HG02852 (cell line): ENCODE results near the gene ZNF692.
"Not testable (repeated sequence)": the region's sequence is repeated elsewhere in the genome, so short reads cannot be mapped to it uniquely, and the experiment has no call there.

Experiments used
- ATAC-seq: cut with Tn5 transposase; IDR thresholded peaks from one replicate; pipeline ENCODE4 v1.9.1; 2021; ENCODE audit warnings: mild to moderate bottlenecking, moderate library complexity; ENCODE audit not compliant: unreplicated experiment

Gene ZNF692

DNA sequence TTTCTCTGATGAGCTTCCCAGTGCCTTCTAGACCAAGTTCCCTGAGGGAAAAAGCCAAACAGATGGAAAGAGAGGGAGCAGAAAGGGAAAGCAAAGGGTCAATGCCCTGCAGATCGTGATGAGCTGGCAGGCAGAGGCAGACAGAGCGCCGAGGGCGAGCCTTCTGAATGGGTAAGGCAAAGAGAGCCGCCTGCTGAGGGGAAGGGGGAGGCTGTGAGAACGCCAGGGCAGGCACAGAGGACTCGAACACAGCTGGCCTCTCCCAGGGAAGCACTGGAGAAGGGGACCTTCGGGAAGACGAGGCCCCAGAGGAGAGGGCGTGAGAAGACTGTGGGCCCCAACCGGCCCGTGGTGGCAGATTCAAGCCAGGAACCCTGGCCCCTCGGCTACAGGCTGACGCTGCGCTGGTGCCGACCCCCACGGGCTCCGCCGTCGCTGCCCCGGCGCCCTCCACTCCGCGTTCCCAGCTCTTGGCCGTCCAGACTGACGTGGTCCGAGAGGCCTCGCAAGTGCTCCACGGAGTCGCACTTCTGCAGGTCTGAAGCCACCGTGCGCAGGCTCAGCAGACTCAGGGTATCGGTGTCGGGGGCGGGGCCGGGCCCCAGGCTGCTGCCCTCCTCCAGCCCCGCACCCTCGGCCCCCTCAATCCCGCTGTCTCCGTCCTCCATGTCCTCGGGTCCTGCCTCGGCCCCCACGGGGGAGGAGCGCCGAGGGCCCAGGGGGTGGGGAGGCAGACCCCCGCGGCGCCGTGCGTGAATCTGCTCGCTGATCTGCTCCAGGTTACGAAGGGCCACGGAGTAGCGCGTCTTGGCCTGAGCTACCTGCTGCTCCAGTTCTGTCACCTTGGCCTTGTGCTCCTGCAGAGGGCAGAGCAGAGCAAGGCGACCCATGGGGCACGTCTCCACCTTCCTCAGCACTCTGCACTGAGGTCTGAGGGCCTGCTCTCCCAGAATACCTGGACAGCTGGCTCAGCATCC, 47.1 kb downstream of the ZNF692 start:
- no peak for ATAC-seq

DNA sequence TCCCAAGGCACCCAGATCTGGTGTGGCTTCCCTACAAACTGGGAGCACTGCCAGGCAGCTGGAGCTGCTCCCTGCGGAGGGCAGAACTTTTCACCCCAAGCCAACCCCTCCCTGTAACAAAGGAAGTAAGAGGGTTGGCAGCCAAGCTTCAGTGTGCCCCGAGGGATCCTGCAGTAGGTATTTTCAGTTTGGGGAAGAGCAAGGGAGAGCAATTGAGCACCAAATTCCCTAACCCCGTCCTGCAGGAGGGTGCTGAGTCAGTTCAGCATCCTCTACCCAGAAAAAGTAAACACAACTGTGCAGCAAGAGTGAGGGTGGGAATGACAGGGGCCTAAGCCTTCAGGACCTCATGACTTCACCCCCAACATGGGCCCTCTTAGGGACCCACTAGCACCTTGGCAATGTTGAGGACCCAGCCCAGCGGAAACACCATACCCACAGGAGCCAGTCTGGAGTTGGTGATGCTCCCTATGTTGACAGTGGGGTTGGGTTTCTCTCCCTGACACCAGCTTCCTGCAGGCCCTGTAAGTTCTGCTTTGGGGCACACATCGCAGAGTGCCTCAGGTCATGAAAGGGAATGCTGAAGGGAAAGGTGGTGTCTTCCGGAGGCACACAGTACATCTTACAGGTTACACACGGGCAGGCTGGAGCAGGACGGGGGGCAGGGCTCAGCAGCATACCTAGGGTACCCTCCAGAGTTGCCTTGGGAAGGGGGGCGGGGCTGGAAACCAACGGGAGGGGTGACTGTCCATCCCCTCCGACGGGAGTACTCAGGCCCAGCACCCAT, 48.0 kb downstream of the ZNF692 start:
- no peak for ATAC-seq

DNA sequence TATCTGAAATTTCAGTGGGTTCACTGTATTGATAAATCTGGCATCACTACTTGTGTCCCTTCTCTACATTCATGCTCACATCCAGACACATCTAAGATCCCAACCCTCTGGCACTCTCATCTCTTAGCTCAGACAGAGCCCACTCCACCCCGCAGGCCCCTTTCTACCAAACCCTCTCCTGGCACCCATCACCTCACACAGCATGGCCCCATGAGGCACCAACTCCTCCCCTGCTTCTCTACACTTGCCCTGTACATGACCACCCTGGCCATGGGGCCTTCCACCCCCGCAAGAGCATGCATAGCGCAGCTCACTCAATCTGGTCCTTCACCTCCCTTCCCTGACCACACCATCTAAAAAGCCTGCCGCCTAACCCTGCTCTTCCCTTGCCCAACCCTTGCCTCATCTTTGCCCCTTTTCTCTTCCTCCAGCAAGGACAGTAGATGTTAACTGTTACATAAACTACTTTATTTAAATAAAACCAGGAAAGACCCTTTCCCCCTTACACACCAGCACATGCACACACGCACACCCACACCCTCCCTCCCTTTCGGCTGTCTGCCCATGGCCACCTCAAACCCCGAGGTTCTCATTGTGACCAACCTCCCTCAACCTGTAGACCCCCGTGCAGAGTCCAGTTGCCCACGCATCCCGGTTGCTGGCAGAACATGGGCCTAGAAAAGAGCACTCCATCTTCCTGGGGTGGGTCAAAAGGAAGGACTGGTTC, 48.7 kb downstream of the ZNF692 start:
- ATAC-seq = no peak

DNA sequence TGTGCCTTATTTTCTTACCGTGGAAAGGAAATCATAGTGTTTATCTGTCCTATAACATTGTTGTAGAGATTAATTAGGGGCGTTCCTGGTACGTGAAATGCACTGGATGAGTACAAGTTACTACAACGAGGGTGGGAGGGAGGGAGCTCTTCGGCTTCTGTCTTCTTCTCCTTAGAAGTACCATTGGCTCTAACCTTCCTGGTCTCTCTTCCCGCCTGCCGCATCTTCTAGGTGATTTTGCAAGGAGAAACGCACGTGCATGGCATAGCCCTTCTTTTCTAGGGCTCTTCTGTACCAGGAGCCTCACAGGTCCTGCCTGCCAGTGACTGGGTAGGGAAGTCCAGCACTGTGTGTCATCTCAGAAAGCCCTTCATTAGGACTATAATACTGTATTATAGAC, 50.0 kb downstream of the ZNF692 start:
- ATAC-seq = no peak

DNA sequence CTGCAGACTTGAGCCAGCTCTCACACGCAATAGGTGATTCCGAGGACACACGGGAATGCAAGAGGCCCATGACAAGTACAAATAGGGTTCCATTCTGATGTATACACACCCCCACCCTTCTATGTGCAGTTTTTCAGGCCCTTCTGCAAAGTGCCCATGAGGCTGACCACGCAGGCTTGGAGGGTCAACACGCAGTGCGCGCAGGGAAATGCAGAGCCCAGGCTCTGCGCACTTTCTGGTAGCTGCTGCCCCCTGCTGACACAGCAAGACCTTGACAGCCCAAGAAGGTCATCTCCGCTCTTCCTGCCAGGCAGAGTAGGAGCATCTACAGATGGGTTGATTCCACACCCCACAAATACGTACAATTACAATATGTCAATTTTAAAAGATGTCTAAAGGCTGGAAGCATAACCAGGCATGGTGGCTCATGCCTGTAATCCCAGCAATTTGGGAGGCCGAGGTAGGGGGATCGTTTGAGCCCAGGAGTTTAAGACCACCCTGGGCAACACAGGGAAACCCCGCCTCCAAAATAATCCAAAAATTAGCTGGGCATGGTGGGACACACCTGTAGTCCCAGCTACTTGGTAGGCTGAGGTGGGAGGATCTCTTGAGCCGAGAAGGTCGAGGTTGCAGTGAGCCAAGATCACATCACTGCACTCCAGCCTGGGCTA, 51.7 kb downstream of the ZNF692 start:
- peak; percentile 41 for ATAC-seq

DNA sequence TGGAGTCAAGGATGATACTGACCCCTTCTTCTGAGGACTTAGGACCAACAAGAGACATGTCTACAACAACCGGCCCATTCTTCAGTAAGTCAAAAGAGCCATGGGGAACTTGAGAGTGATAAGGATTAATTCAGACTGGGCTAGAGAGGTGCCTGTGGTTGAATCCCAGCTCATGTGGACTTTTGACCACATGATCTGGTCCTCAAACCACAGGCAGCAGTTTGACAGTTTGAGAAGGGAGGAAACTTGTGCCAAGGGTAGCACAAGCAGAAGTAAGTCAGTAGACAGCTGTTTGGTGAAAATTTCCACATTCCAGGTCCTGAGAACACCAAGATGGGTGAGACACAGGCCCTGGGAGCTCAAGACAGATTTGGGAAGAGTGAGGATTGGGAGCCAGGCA, 53.0 kb downstream of the ZNF692 start:
- ATAC-seq = no peak

DNA sequence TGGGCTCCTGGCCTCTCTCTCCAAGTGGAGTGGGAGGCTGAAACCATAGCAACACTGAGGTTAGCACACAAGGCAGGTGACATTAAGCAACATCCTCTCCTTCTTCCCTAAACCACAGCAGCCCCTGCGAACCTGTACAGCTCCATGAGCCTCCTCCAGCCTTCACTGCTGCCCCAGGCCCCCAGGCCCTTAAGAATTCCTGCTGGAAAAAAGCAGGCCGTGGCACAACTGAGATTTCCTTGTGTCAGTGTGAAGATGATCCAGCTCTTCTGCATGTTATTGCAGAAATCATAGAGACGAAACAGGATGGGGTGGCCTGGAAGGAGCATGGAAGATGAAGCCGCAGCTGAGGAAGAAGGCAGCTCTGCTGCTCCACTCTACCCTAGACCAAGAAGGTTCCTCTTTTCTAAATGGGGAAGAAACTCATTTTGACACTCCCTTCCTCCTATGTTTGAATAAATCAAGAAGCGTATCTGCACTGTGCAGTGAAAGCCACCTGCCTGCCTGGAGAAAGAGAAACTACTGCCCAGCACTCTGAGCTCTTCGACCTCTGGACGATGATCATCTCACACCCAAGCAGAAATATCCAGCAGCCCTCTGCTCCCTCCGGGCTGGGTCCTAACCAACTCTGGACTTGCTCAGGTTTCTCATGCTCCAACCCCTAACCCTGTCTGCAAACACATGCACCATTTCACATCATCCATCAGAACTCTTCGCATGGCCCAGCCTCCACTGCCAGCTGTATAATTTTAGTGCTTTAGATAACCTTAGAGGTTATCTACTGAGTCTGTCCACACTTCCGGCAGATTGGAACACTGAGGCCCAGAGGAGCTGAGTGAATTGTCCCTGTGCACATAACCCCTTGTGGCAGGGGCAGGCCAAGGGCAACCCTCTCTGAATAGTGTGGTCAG, 53.9 kb downstream of the ZNF692 start:
- peak; percentile 93 for ATAC-seq

DNA sequence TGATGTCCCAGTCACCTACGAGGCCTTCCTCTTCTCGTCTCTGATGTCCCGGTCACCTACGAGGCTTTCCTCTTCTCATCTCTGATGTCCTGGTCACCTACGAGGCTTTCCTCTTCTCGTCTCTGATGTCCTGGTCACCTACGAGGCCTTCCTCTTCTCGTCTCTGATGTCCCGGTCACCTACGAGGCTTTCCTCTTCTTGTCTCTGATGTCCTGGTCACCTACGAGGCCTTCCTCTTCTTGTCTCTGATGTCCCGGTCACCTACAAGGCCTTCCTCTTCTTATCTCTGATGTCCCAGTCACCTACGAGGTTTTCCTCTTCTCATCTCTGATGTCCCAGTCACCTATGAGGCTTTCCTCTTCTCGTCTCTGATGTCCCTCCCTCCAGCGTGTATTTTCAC, 55.4 kb downstream of the ZNF692 start:
- not testable (repeated sequence) for ATAC-seq

DNA sequence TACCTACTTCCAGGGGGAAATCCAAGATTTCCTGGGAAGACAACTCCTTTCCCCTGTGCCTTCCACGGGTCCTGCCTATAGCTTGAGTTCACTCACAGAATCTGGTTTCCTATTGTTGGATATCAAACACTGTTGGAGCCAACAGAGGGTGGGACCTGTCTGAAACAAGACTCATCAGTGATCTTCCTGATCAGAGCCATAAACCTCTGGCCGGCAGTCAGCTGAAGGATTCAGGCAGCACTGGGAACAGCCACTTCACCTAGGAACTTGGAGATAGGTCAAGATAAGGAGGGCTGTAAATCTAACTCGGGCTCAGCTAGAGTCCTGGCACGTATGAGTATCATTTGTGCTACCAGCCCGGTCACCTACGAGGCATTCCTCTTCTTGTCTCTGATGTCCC, 56.4 kb downstream of the ZNF692 start:
- ATAC-seq = no peak

DNA sequence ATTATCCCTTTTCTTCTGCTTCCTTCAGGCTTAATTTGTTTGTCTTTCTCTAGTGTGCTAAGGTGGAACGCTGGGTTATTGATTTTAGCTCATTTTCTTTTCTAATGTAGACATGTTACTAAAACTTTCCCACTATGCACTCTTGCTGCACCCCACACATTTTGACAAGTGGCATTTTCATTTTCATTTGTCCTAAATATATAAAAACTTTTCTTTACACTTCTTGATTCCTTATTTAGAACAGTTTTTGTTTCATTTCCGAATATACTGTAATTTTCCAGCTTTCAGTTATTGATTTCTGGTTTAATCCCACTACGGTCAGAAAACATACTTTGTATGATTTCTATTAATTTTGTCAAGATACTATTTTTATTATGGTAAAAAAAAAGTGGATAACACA, 58.4 kb downstream of the ZNF692 start:
- no peak for ATAC-seq
